ENCODE measurements around the gene KHDC4. TPM values are rescaled to one million over a fixed set of nuclear protein-coding genes. Genes with fewer than 3 reads are reported as not detected.
A peak's percentile ranks its signal among the peaks of the same experiment; 100 is the strongest.
"Not testable (repeated sequence)": the region's sequence is repeated elsewhere in the genome, so short reads cannot be mapped to it uniquely, and the experiment has no call there.

KHDC4 gene
- total RNA-seq, 1 donor from 2014 or later, result 14.6 TPM

GRCh38 chr1:155940993-155941844, 7.0 kb upstream of the KHDC4 start, which contains the start of gene RXFP4:
RXFP4 (plus strand) TSS chr1:155941638; CDS start chr1:155941710, 72 bp downstream.
- DNase-seq (ENCODE audit: low read depth in 2 of 2), result no peak

- peak; percentile 68 to 74 for DNase-seq (ENCODE audit: low read depth in 2 of 2)
These were observed 6.3 kb upstream of the KHDC4 start for GRCh38 chr1:155940482-155940992.

- DNase-seq (ENCODE audit: low read depth in 2 of 2), result peak; percentile 69 to 80
These were observed 4.0 kb upstream of the KHDC4 start for GRCh38 chr1:155938220-155938627.

- no peak for DNase-seq (ENCODE audit: low read depth in 2 of 2)
These were observed 850 bp upstream of the KHDC4 start for GRCh38 chr1:155934936-155935590.

- DNase-seq (ENCODE audit: low read depth in 2 of 2), result peak in 1 of 2 donors; percentile 28
These were observed 569 bp downstream of the KHDC4 start for GRCh38 chr1:155933591-155934096.

- peak in 1 of 2 donors; percentile 29 for DNase-seq (ENCODE audit: low read depth in 2 of 2)
These were observed 1.7 kb downstream of the KHDC4 start for GRCh38 chr1:155932487-155932886.

GRCh38 chr1:155932081-155932480, 2.1 kb downstream of the KHDC4 start:
- DNase-seq (ENCODE audit: low read depth in 2 of 2), result no peak

GRCh38 chr1:155931332-155932038, 2.7 kb downstream of the KHDC4 start:
- DNase-seq (ENCODE audit: low read depth in 2 of 2), result no peak

- DNase-seq (ENCODE audit: low read depth in 2 of 2), result not testable (repeated sequence)
These were observed 3.5 kb downstream of the KHDC4 start for GRCh38 chr1:155930725-155931124.

GRCh38 chr1:155929057-155929456, 5.2 kb downstream of the KHDC4 start:
- DNase-seq (ENCODE audit: low read depth in 2 of 2), result peak in 1 of 2 donors; percentile 17

- DNase-seq (ENCODE audit: low read depth in 2 of 2), result no peak
These were observed 8.7 kb downstream of the KHDC4 start for GRCh38 chr1:155925506-155925905.

GRCh38 chr1:155920717-155921116, 13.5 kb downstream of the KHDC4 start:
- no peak for DNase-seq (ENCODE audit: low read depth in 2 of 2)

GRCh38 chr1:155919801-155920200, 14.4 kb downstream of the KHDC4 start:
- DNase-seq (ENCODE audit: low read depth in 2 of 2), result no peak

- no peak for DNase-seq (ENCODE audit: low read depth in 2 of 2)
These were observed 15.6 kb downstream of the KHDC4 start for GRCh38 chr1:155918660-155919059.

- DNase-seq (ENCODE audit: low read depth in 2 of 2), result no peak
These were observed 20.1 kb downstream of the KHDC4 start for GRCh38 chr1:155913969-155914757.

GRCh38 chr1:155912056-155912536, 22.1 kb downstream of the KHDC4 start:
- DNase-seq (ENCODE audit: low read depth in 2 of 2), result no peak

- DNase-seq (ENCODE audit: low read depth in 2 of 2), result peak in 1 of 2 donors; percentile 75
These were observed 22.8 kb downstream of the KHDC4 start, which contains the start of gene RIT1 for GRCh38 chr1:155911156-155912055. RIT1 (minus strand) TSS chr1:155911349; CDS start chr1:155910761, 588 bp downstream.

GRCh38 chr1:155910621-155911121, 23.5 kb downstream of the KHDC4 start:
- peak in 1 of 2 donors; percentile 46 for DNase-seq (ENCODE audit: low read depth in 2 of 2)

- DNase-seq (ENCODE audit: low read depth in 2 of 2), result peak in 1 of 2 donors; percentile 53
These were observed 24.3 kb downstream of the KHDC4 start for GRCh38 chr1:155909894-155910293.
